ENCODE data around the gene PEX10.

DNA sequence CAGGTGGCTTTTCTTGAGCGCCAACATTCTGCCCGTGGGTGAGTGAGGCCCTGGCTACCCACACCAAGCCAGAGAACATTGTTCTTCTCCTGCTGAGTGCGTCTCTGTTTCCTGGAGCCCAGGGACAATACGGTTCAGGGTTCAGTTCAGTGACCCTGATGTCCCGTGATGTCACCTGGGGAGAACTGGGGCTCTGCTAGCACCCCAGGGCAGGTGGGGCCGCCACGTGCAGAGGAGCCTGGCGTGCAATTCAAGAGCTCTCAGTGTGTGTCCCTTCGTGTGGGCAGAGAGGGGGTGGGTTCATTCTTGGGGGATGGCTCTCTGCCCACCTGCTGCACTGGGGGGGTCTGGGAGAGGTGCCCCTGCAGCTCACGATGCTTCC, 18.2 kb upstream of the PEX10 start:
- TF ChIP-seq, protein P1, sequence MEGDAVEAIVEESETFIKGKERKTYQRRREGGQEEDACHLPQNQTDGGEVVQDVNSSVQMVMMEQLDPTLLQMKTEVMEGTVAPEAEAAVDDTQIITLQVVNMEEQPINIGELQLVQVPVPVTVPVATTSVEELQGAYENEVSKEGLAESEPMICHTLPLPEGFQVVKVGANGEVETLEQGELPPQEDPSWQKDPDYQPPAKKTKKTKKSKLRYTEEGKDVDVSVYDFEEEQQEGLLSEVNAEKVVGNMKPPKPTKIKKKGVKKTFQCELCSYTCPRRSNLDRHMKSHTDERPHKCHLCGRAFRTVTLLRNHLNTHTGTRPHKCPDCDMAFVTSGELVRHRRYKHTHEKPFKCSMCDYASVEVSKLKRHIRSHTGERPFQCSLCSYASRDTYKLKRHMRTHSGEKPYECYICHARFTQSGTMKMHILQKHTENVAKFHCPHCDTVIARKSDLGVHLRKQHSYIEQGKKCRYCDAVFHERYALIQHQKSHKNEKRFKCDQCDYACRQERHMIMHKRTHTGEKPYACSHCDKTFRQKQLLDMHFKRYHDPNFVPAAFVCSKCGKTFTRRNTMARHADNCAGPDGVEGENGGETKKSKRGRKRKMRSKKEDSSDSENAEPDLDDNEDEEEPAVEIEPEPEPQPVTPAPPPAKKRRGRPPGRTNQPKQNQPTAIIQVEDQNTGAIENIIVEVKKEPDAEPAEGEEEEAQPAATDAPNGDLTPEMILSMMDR (conservative IDR thresholded peaks at IDR 0.05 in 1 of 2, IDR thresholded peaks at IDR 0.05 in 1 of 2; ENCODE audit: extremely low read depth in 1 of 2, insufficient read depth in 1 of 2, low read depth in 1 of 2, low read length in 2 of 2), result no peak
- TF ChIP-seq EZH2 (IDR thresholded peaks at IDR 0.05; ENCODE audit: borderline replicate concordance, low read length), result no peak

Data from mammary epithelial cell (primary cell).